Keratinocyte (primary cell): ENCODE results near the gene HRH3.

Experiments used
- EZH2 ChIP-seq: IDR thresholded peaks from one replicate; pipeline ENCODE4 v1.6.1; 2012; ENCODE audit warnings: inconsistent platforms, mild to moderate bottlenecking, low read length, moderate library complexity
- TF ChIP-seq, protein P1 (sequence below), 3 experiments: IDR thresholded peaks in 1 of 3; conservative IDR thresholded peaks in 1 of 3; optimal IDR thresholded peaks in 1 of 3; 2 replicates in 2 of 3; 3 replicates in 1 of 3; pipeline versions ENCODE3 to v1.5.1; 2011; ENCODE audit warnings: low read length in 3 of 3, mild to moderate bottlenecking in 3 of 3, moderate library complexity in 2 of 3, control low read depth in 1 of 3, inconsistent platforms in 1 of 3; ENCODE audit not compliant: insufficient read depth in 2 of 3; ENCODE audit errors: extremely low read depth in 1 of 3

DNA sequence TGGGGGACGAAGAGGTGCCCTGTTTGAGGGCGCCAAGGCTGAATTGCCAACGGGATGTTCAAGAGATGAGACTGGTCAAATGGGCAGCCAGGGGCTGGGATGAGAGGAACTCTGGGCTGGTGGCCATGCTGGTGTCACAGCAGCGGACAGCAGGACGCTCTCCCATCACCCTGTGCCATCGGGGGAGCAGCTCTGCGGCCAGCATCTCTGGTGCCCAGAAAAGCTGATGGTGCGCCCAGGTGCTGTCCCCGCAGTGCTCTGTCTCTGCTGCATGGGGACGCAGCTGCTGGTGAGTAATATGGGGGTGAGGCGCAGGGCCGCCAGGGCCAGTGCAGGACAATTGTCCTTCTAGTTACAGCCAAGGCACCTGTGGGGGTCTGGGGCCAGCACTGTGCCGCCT, 4.9 kb upstream of the HRH3 start:
- TF ChIP-seq, protein P1, sequence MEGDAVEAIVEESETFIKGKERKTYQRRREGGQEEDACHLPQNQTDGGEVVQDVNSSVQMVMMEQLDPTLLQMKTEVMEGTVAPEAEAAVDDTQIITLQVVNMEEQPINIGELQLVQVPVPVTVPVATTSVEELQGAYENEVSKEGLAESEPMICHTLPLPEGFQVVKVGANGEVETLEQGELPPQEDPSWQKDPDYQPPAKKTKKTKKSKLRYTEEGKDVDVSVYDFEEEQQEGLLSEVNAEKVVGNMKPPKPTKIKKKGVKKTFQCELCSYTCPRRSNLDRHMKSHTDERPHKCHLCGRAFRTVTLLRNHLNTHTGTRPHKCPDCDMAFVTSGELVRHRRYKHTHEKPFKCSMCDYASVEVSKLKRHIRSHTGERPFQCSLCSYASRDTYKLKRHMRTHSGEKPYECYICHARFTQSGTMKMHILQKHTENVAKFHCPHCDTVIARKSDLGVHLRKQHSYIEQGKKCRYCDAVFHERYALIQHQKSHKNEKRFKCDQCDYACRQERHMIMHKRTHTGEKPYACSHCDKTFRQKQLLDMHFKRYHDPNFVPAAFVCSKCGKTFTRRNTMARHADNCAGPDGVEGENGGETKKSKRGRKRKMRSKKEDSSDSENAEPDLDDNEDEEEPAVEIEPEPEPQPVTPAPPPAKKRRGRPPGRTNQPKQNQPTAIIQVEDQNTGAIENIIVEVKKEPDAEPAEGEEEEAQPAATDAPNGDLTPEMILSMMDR (optimal IDR thresholded peaks at IDR 0.05 in 1 of 3, IDR thresholded peaks at IDR 0.05 in 1 of 3, conservative IDR thresholded peaks at IDR 0.05 in 1 of 3; ENCODE audit: extremely low read depth in 1 of 3, insufficient read depth in 2 of 3, low read length in 3 of 3) = no peak
- TF ChIP-seq EZH2 = no peak
